ENCODE data around the gene KLHL18.

KLHL18 gene

DNA sequence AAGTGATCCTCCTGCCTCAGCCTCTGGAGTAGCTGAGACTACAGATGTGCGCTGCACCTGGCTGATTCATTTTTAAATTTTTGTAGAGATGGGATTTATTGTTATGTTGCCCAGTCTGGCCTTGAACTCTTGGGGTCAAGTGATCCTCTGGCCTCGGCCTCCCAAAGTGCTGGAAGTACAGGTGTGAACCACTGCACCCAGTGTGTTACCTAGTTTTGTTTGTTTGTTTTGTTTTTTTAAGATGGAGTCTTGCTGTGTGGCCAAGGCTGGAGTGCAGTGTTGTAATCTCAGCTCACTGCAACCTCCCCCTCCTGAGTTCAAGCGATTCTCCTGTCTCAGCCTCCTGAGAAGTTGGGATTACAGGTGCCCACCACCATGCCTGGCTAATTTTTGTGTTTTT lies 110.2 kb downstream of the KLHL18 start:
- in situ Hi-C loops (cut with MboI; ENCODE audit: low sequenced_read_pairs) = no loop called here

GRCh38 chr3:47394140-47394870 lies 111.6 kb downstream of the KLHL18 start:
- in situ Hi-C loops (cut with MboI; ENCODE audit: low sequenced_read_pairs) = no loop called here

GRCh38 chr3:47394881-47395280 lies 112.1 kb downstream of the KLHL18 start:
- in situ Hi-C loops (cut with MboI; ENCODE audit: low sequenced_read_pairs) = no loop called here

Data from hTERT RPE-1 (cell line).